ENCODE results near the gene ARFGAP1.

Gene ARFGAP1

DNA sequence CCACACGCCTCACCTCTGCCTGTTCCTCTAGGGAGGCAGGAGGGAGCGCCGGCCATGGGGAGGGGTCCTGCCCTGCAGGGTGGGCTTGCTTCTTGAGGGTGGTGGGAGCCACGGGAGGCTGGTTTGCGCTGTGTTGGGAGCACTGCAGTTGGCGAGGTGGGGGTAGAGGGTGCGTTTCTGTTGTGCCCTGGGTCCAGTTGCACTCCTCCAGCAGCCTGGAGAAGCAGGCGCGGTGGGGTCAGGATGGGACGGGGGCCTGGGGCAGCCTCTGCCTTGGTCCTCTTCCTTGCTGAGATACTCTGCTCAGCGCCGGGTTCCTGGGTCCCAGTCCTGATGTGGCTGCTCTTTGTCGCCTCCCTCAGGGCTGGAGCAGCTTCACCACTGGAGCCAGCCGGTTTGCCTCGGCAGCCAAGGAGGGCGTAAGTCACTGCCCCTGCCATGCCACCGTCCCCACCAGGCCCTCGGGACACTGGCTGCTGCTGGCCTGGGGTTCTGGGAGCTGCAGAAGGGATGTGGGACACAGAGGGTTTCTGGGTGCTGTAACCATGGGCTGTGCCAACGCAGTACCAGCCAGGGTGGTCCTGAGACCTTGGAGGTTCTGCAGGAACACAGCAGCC lies 8.4 kb downstream of the ARFGAP1 start:
- no peak for DNase-seq

GRCh38 chr20:63281742-63282665 lies 9.4 kb downstream of the ARFGAP1 start:
- DNase-seq = no peak

- no peak for DNase-seq
Observed at GRCh38 chr20:63282946-63283345, 10.3 kb downstream of the ARFGAP1 start.

- no peak for DNase-seq
Observed at GRCh38 chr20:63283397-63284082, 10.9 kb downstream of the ARFGAP1 start.

GRCh38 chr20:63284083-63284440 lies 11.4 kb downstream of the ARFGAP1 start:
- no peak for DNase-seq

- DNase-seq = no peak
Observed at GRCh38 chr20:63284544-63284949, 11.9 kb downstream of the ARFGAP1 start.

DNA sequence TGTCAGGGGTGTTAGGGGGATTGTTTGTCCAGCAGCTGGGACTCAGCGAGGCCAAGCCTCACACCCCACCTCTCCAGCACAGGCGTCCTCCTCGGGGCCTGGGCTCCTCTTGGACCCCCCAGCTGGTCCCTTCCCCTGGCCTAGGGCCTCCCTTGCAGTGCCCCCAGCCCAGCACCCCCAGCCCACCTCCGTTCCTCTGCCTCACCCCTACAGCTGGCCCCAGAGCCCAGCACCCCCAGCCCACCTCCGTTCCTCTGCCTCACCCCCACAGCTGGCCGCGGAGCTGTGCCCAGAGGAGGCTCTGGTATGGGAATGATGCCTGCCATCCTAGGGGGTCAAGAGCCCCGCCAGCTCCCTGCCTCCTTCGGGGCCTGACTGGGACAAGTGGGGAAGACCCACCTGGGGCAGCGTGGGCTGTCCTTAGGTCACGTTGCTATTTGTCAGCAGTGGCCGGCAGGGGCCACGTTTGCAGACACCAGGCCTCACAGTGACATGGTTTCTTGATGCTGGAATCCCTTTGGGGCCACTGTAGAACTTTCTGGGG lies 12.4 kb downstream of the ARFGAP1 start:
- DNase-seq = no peak

DNA sequence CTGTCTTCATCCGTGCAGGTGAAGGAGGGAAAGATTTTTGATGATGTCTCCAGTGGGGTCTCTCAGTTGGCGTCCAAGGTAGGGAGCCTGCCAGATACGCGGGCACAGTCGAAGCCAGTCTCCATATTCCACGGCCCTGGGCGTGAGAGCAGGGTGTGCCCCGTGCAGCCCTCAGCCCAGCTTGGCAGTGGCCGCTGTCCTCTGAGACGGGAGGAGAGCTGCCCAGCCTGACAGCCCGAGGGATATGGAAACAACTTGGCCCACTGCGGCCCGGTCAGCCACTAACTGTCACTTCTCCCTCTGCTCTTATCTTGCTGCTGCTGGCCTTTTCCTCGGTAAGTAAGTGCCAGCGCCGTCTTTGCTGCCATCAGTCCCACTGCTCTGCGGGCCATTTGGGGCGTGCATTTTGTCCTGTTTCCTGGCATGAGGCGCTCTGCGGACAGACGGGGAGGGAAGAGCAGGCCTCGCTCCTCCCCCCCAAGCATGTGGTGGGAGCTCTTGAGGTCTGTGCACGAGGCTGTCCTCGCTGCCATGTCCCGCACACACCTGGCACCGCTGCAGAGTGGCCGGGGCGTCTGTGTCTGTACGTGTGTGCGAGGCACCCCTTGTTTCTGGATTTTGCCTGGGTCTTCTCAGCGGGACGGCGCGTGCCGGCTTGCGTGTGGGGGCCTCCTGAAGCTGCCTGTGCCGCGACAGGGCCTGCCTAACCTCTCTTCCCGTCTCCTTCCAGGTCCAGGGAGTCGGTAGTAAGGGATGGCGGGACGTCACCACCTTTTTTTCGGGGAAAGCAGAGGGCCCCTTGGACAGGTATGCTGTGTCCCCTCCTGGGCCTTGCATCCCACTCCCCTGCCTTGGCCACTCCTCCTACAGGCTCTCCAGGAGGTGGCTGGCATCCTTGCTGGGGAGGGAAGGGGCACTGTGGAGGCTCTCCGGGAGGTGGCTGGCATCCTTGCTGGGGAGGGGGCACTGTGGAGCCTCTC lies 13.3 kb downstream of the ARFGAP1 start:
- DNase-seq = no peak

DNA sequence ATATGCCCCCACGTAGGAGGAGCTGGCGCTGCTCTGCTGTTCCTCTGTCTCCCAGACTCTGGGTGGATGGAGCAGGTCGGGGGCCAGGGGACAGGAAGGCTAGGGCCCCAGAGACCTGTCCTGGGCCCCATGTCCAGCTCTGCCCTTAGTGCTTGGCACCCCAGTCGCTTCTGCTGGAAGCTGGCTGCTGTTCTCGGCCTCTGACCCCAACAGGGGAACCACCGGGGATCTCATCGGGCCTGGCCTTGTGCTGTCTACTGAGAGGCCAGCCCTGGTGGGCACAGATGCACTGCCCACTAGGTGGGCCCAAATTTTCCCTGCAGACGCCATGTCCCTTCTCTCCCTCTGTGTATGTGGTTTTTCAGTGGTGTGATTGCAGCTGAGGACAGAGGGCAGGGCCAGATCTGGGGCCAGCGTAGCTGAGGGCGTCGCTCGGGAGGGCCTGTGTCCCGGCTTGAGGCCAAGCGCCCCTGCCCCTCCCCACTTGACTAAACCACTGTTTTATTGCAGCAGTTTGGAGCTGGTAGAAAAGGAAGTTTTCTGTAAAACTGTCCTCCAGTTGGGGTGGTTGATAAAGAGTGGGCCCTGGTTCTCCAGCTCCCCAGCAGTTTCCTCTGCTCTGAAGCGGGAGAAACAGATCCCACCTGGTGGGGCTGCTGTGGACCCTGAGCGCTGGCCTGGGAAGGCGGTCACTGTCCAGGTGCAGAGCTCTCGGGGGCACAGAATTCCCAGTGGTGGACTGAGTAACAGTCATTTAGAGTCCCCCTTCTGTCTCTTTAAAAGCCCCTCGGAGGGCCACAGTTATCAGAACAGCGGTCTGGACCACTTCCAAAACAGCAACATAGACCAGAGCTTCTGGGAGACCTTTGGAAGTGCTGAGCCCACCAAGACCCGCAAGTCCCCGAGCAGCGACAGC lies 14.4 kb downstream of the ARFGAP1 start:
- DNase-seq = no peak

DNA sequence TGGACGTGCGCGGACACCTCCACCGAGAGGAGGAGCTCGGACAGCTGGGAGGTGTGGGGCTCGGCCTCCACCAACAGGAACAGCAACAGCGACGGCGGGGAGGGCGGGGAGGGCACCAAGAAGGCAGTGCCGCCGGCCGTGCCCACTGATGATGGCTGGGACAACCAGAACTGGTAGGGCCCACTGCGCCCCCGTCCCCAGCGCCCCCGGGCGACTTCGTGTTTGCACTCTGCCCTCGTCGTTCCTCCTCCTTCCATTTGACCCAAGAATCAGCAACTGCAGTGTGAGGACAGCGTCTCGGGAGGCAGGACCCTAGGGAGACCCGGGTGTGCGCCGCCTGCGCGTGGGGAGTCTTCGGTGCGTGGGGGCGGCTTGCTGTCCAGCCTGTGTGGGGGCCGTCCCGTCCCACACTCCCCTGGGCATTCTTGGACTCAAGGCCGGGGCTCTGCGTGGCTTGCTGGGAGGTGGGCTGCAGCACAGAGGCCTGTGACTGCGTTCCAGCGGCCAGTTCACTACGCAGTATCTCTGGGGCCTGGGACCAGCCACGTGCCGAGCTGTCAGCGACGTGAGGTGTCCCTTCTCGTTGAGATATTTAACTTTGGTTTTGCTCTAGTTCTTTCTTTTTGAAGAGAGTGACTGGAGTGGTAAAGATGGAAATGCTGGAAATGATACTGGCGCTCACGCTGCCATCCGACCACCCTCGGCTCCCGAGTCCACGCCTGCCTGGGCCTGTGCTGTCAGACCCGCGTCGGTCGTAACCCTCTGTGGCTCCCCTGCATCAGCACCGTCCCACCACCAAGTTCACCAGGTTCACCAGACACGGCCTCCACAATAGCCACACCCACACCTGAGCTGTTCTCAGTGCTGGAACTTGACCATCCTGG lies 15.3 kb downstream of the ARFGAP1 start:
- no peak for DNase-seq

DNA sequence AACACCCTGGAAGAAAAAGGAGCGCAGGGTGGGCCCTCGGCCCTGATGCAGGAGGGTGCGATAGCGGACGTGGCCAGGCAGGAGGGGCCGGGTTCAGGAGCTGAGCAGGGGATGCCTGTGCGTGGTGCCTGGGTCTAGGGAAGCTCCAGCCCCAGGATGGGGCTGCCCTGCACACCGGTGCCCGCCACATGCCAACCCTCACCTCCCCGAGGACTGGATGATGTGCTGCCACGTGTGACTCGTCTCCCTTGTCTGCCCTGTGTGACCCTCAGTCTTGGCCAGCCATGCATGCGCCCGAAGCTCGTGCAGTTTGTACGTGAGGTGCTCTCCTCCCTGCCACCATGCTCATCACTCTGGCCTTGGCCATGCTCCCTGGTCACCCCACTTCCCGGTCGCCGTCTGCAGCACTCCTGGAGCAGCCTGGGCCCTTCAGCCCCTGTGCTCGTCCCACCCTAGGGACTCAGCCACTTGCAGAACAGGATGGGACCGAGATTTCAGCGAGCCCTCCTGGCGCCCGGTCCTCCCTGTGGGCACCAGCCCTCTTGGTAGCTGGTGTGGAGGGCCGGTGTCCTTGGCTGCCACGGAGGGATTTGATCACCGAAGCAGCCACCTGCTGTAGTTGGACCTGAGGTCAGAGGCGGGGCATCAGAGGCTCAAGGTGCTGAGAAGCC lies 16.1 kb downstream of the ARFGAP1 start:
- DNase-seq = no peak

- DNase-seq = no peak
Observed at GRCh38 chr20:63289311-63290135, 16.9 kb downstream of the ARFGAP1 start.

- no peak for DNase-seq
Observed at GRCh38 chr20:63290136-63290676, 17.6 kb downstream of the ARFGAP1 start.

- DNase-seq = peak; percentile 13
Observed at GRCh38 chr20:63290677-63291472, 18.3 kb downstream of the ARFGAP1 start.

- DNase-seq = no peak
Observed at GRCh38 chr20:63291811-63292210, 19.2 kb downstream of the ARFGAP1 start.

- no peak for DNase-seq
Observed at GRCh38 chr20:63292292-63292701, 19.7 kb downstream of the ARFGAP1 start.

DNA sequence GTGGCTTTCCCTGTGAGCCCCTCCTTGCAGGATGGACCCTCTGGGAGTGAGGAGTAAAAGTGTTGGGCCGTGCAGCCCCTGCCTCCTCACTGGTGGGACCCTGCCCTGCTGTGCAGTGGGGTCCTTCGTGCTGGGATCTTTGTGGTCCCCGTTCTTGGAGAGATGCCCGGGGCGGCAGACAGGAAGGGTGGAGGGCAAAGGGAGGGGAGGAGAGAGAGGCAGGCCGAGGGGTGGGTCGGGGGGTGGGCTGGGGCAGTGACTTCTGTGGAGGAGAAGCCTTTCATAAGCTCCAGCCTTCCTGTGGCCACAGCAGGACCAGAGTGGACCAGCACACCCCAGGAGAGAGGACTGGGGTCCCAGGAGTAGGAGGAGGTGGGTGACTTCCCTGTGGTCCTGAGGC lies 20.3 kb downstream of the ARFGAP1 start, which contains the start of gene COL20A1:
TSS of gene COL20A1 (plus strand) at position 283 of the 400 bp plus-strand sequence. CDS start 1,922 bp downstream, outside the sequence.
- no peak for DNase-seq
